Body of pancreas (tissue), 4 donors: ENCODE data around the gene ERC2. TPM values are rescaled to one million over a fixed set of nuclear protein-coding genes. Genes with fewer than 3 reads are reported as not detected.

Experiments
- ATAC-seq: fragments of 150-250 bp; one replicate; pipeline ENCODE4 v1.9.1; 2016
- DNase-seq, 4 donors: peaks; one replicate each; pipeline ENCODE4 v3.0.0-alpha.2; 2019
- H3K27ac ChIP-seq, 4 donors: fragments of 200-600 bp; sonication (generic); 1 replicate in 3 of 4; 2 replicates in 1 of 4; pipeline versions ENCODE4 v1.5.1 to v1.6.1; 2016 to 2019; ENCODE audit warnings: mild to moderate bottlenecking in 1 of 4, mixed read lengths in 1 of 4, moderate library complexity in 1 of 4
- H3K27me3 ChIP-seq, 2 donors: fragments of 200-600 bp; sonication (generic); one replicate each; pipeline ENCODE4 v1.6.0; 2016; ENCODE audit warnings: mild to moderate bottlenecking in 1 of 2
- H3K36me3 ChIP-seq, 2 donors: fragments of 200-600 bp; sonication (generic); replicated peaks in 1 of 2; 2 replicates each; pipeline ENCODE4 v1.5.1; 2016; ENCODE audit warnings: low read depth in 2 of 2; ENCODE audit not compliant: insufficient read depth in 1 of 2
- H3K4me1 ChIP-seq: fragments of 200-600 bp; sonication (generic); one replicate; pipeline ENCODE4 v1.6.0; 2016
- H3K4me3 ChIP-seq, 2 donors: fragments of 200-600 bp; sonication (generic); 1 replicate in 1 of 2; 2 replicates in 1 of 2; pipeline ENCODE4 v1.5.1; 2016 to 2019
- H3K9me3 ChIP-seq, 3 donors: fragments of 200-600 bp; sonication (generic); 1 replicate in 2 of 3; 2 replicates in 1 of 3; pipeline ENCODE4 v1.5.1; 2016
- POLR2A ChIP-seq, 3 donors: fragments of 450-650 bp; IDR thresholded peaks; one replicate each; pipeline ENCODE4 v1.6.1; 2016; ENCODE audit warnings: antibody characterized with exemption in 3 of 3, mild to moderate bottlenecking in 2 of 3
- WGBS, 2 donors: methylation state at CpG; one replicate each; pipeline ENCODE4 v1.1.5; 2017; 5-methylcytosine and 5-hydroxymethylcytosine counted together
- intact Hi-C: fragments of 100-400 bp; cut with DNase I; formaldehyde crosslinking; loops from one replicate; pipeline ENCODE4 v1.15.1; 2023
- total RNA-seq, 2 donors: library from RNA; depleted of rRNA; stranded (reverse); fragments of >200 nt; gene quantifications; one replicate each; pipeline ENCODE4 v1.1.0, GENCODE V29; 2016
- TF ChIP-seq, protein P1 (sequence below), 7 experiments: fragments of 450-650 bp in 4 of 7; fragments of 200-600 bp in 3 of 7; sonication (generic) in 3 of 7; IDR thresholded peaks; one replicate each; pipeline ENCODE4 v1.5.1; 2016 to 2019; ENCODE audit warnings: antibody characterized with exemption in 7 of 7

ERC2 gene
- total RNA-seq, 2 donors from 2014 or later, result 4.0 to 4.7 TPM

GRCh38 chr3:56347219-56347871 lies 120.9 kb downstream of the ERC2 start:
- H3K4me3 ChIP-seq, result no peak overlapping the region
- H3K36me3 ChIP-seq, result no peaks in the 10 kb centered on the region
- H3K27ac ChIP-seq, result no peak overlapping the region
- intact Hi-C loops, result no loop called here
- TF ChIP-seq, protein P1, sequence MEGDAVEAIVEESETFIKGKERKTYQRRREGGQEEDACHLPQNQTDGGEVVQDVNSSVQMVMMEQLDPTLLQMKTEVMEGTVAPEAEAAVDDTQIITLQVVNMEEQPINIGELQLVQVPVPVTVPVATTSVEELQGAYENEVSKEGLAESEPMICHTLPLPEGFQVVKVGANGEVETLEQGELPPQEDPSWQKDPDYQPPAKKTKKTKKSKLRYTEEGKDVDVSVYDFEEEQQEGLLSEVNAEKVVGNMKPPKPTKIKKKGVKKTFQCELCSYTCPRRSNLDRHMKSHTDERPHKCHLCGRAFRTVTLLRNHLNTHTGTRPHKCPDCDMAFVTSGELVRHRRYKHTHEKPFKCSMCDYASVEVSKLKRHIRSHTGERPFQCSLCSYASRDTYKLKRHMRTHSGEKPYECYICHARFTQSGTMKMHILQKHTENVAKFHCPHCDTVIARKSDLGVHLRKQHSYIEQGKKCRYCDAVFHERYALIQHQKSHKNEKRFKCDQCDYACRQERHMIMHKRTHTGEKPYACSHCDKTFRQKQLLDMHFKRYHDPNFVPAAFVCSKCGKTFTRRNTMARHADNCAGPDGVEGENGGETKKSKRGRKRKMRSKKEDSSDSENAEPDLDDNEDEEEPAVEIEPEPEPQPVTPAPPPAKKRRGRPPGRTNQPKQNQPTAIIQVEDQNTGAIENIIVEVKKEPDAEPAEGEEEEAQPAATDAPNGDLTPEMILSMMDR (IDR thresholded peaks at IDR 0.05), result peak in 6 of 7 experiments; percentile 32 to 60 (median 42)
- no peak for TF ChIP-seq POLR2A (IDR thresholded peaks at IDR 0.05)
- H3K4me1 ChIP-seq, result no peaks in the 10 kb centered on the region
- H3K27me3 ChIP-seq, result no peaks in the 10 kb centered on the region
- H3K9me3 ChIP-seq, result no peaks in the 10 kb centered on the region
- no peak for ATAC-seq
- WGBS, 2 donors, result 17 to 21% methylated on average over 5 of the region's 5 CpGs
- peak; percentile 51 to 69 (median 56) for DNase-seq

GRCh38 chr3:56342475-56342874 lies 125.8 kb downstream of the ERC2 start:
- TF ChIP-seq, protein P1 (IDR thresholded peaks at IDR 0.05), result no peak
- no peak for TF ChIP-seq POLR2A (IDR thresholded peaks at IDR 0.05)
- no peak for ATAC-seq
- WGBS, 2 donors, result 21 to 30% methylated on average over 2 of the region's 2 CpGs
- Histone ChIP-seq H3K27me3 (no peaks in the 10 kb centered on the region), H3K4me3 (no peak overlapping the region), H3K9me3 (no peaks in the 10 kb centered on the region), H3K4me1 (no peaks in the 10 kb centered on the region), H3K36me3 (no peaks in the 10 kb centered on the region), H3K27ac (no peak overlapping the region)
- DNase-seq, result no peak
- intact Hi-C loops, result no loop called here

- no peaks in the 10 kb centered on the region for H3K36me3 ChIP-seq
- H3K27me3 ChIP-seq, result no peaks in the 10 kb centered on the region
- H3K4me1 ChIP-seq, result no peaks in the 10 kb centered on the region
- DNase-seq (no peak), ATAC-seq (no peak)
- TF ChIP-seq, protein P1 (IDR thresholded peaks at IDR 0.05), result no peak
- no peak for TF ChIP-seq POLR2A (IDR thresholded peaks at IDR 0.05)
- H3K4me3 ChIP-seq, result no peak overlapping the region
- H3K9me3 ChIP-seq, result no peaks in the 10 kb centered on the region
- no peak overlapping the region for H3K27ac ChIP-seq
- intact Hi-C loops, result no loop called here
- WGBS, 2 donors, result 52 to 58% methylated on average over 4 of the region's 4 CpGs
Measured at GRCh38 chr3:56339671-56340070, 128.6 kb downstream of the ERC2 start.

GRCh38 chr3:56339244-56339643 lies 129.0 kb downstream of the ERC2 start:
- TF ChIP-seq, protein P1 (IDR thresholded peaks at IDR 0.05), result no peak
- no peak for TF ChIP-seq POLR2A (IDR thresholded peaks at IDR 0.05)
- 77 to 85% methylated on average over 2 of the region's 2 CpGs for WGBS, 2 donors
- no peak for DNase-seq
- H3K9me3 ChIP-seq, result no peaks in the 10 kb centered on the region
- no peak overlapping the region for H3K4me3 ChIP-seq
- no peaks in the 10 kb centered on the region for H3K4me1 ChIP-seq
- H3K27me3 ChIP-seq, result no peaks in the 10 kb centered on the region
- H3K27ac ChIP-seq, result no peak overlapping the region
- intact Hi-C loops, result no loop called here
- no peaks in the 10 kb centered on the region for H3K36me3 ChIP-seq
- no peak for ATAC-seq

DNA sequence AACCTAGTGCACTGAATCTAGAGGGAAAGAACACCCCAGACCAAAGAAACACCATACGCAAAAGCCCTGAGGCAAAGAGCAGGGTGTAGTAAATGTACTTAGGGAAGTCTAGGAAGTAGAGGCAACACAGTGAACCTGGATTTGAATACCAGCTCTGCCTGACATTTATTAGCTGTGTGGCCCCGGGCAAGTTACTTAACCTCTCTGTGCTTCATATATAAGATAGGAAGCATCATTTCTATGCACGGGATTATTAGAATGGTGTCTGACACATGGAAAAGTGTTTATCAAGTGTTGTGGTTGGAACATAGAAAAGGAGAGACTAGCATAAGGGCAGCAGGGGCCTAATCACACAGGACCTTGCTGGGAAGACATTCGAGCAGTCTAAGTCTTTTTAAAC lies 132.2 kb downstream of the ERC2 start:
- Histone ChIP-seq H3K27ac (no peak overlapping the region), H3K9me3 (no peaks in the 10 kb centered on the region), H3K36me3 (no peaks in the 10 kb centered on the region), H3K4me3 (no peak overlapping the region), H3K4me1 (no peaks in the 10 kb centered on the region), H3K27me3 (no peaks in the 10 kb centered on the region)
- ATAC-seq (no peak), DNase-seq (no peak)
- no peak for TF ChIP-seq POLR2A (IDR thresholded peaks at IDR 0.05)
- TF ChIP-seq, protein P1 (IDR thresholded peaks at IDR 0.05), result no peak
- WGBS, 2 donors, result 81 to 85% methylated on average over 4 of the region's 4 CpGs
- intact Hi-C loops, result no loop called here
